Activated CD4-positive, alpha-beta T cell treated with anti-CD3 and anti-CD28 coated beads for 36 hours (primary cell): Measurements from ENCODE around the gene YBEY. TPM values are rescaled to one million over a fixed set of nuclear protein-coding genes. Genes with fewer than 3 reads are reported as not detected.
"Not testable (repeated sequence)": the region's sequence is repeated elsewhere in the genome, so short reads cannot be mapped to it uniquely, and the experiment has no call there.

ENCODE experiments used
- ATAC-seq: fragments of 200-7000 bp; cut with Tn5 transposase; one replicate; pipeline ENCODE4 v1.10.0; 2021; ENCODE audit warnings: mild to moderate bottlenecking, moderate library complexity
- CTCF ChIA-PET: fragments of 350-600 bp; sonication (Branson Sonifier 250); formaldehyde crosslinking; loops from one replicate; lab custom pipeline; 2021; ENCODE audit warnings: antibody characterized with exemption; lab: Charles Lee
- POLR2A ChIA-PET: fragments of 350-600 bp; sonication (Branson Sonifier 250); formaldehyde crosslinking; loops from one replicate; lab custom pipeline; 2021; ENCODE audit warnings: antibody characterized with exemption, inconsistent platforms; lab: Charles Lee
- DNase-seq: peaks from one replicate; pipeline ENCODE4 v3.0.0-alpha.2; 2020
- H3K27ac Mint-ChIP-seq: one replicate; pipeline ENCODE4 v1.8.0; 2021; ENCODE audit warnings: mixed read lengths
- H3K27me3 Mint-ChIP-seq: one replicate; pipeline ENCODE4 v1.8.0; 2021; ENCODE audit warnings: mixed read lengths
- H3K36me3 Mint-ChIP-seq: one replicate; pipeline ENCODE4 v1.8.0; 2021; ENCODE audit warnings: low read depth, mixed read lengths
- H3K4me1 Mint-ChIP-seq: one replicate; pipeline ENCODE4 v1.8.0; 2021; ENCODE audit warnings: mixed read lengths
- H3K4me3 Mint-ChIP-seq: one replicate; pipeline ENCODE4 v1.8.0; 2021; ENCODE audit warnings: mild to moderate bottlenecking, moderate library complexity, mixed read lengths
- H3K9me3 Mint-ChIP-seq: one replicate; pipeline ENCODE4 v1.8.0; 2021; ENCODE audit warnings: low read depth, mixed read lengths
- intact Hi-C, 2 experiments: fragments of 100-400 bp; cut with DNase I in 1 of 2; cut with micrococcal nuclease in 1 of 2; formaldehyde crosslinking; loops; one replicate each; pipeline versions ENCODE4 v1.14.2 to v1.15.1; 2022 to 2024; cut with DNase I, micrococcal nuclease
- total RNA-seq, 2 experiments: library from RNA; stranded (reverse); gene quantifications; one replicate each; pipeline ENCODE4 v1.2.3, GENCODE V29; 2021

YBEY gene
- total RNA-seq, 2 experiments from 2014 or later, result 16.9 to 20.6 TPM

DNA sequence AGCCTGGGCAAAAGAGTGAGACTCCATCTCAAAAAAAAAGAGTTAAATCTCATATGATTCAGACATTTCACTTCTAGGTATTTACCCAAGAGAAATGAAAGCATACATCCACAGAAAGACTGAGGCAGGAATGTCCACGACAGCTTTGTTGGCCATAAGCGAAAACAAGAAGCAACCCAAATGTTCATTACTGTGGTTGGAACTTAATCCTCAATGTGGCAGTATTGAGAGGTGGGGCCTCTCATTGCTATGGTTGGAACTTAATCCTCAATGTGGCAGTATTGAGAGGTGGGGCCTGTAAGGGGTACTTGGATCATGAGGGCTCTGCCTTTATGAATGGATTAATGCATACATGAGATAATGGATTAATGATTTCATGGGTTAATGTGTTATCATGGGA, 22.3 kb downstream of the YBEY start:
- Mint-ChIP-seq H3K4me3 (no peak overlapping the region), H3K36me3 (peaks cover 32% of the 10 kb centered on the region), H3K27ac (no peak overlapping the region), H3K9me3 (no peaks in the 10 kb centered on the region), H3K4me1 (no peaks in the 10 kb centered on the region), H3K27me3 (no peaks in the 10 kb centered on the region)
- POLR2A ChIA-PET, result interaction anchor here (0.6 kb wide), 1 partner anchor 54 kb away, joined by 3 read pairs; no protein-coding TSS in a partner anchor
- DNase-seq, result no peak
- intact Hi-C loops, result no loop called here
- ATAC-seq, result no peak
- CTCF ChIA-PET, result no interaction called here

GRCh38 chr21:46310260-46310659, 24.1 kb downstream of the YBEY start:
- intact Hi-C loops, H3K27me3 Mint-ChIP-seq, ATAC-seq, H3K27ac Mint-ChIP-seq, H3K4me1 Mint-ChIP-seq, POLR2A ChIA-PET, H3K4me3 Mint-ChIP-seq, H3K9me3 Mint-ChIP-seq, CTCF ChIA-PET, DNase-seq: not testable (repeated sequence)
- peaks cover 26% of the 10 kb centered on the region for H3K36me3 Mint-ChIP-seq

DNA sequence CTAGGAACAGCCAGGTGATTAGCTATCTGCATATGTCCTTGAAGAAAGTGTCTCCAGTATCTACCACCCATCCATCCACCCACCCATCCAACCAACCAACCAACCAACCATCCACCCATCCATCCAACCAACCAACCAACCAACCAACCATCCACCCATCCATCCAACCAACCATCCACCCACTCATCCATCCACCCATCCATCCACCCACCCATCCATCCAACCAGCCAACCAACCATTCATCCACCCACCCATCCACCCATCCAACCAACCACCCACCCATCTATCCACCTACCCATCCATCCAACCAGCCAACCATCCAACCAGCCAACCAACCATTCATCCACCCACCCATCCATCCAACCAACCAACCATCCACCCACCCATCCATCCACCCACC, 25.4 kb downstream of the YBEY start:
- ChIA-PET CTCF (no interaction called here), POLR2A (no interaction called here)
- H3K9me3 Mint-ChIP-seq, result no peaks in the 10 kb centered on the region
- H3K36me3 Mint-ChIP-seq, result peaks cover 28% of the 10 kb centered on the region
- no peak overlapping the region for H3K4me3 Mint-ChIP-seq
- DNase-seq, result no peak
- intact Hi-C loops, result no loop called here
- no peak overlapping the region for H3K27ac Mint-ChIP-seq
- no peaks in the 10 kb centered on the region for H3K27me3 Mint-ChIP-seq
- no peak for ATAC-seq
- no peaks in the 10 kb centered on the region for H3K4me1 Mint-ChIP-seq

- intact Hi-C loops, result no loop called here
- no peak overlapping the region for H3K27ac Mint-ChIP-seq
- ATAC-seq, result no peak
- H3K9me3 Mint-ChIP-seq, result no peaks in the 10 kb centered on the region
- H3K27me3 Mint-ChIP-seq, result no peaks in the 10 kb centered on the region
- ChIA-PET CTCF (no interaction called here), POLR2A (no interaction called here)
- no peak for DNase-seq
- H3K36me3 Mint-ChIP-seq, result peaks cover 20% of the 10 kb centered on the region
- no peaks in the 10 kb centered on the region for H3K4me1 Mint-ChIP-seq
- H3K4me3 Mint-ChIP-seq, result no peak overlapping the region
Observed at GRCh38 chr21:46312949-46313348, 26.8 kb downstream of the YBEY start.

DNA sequence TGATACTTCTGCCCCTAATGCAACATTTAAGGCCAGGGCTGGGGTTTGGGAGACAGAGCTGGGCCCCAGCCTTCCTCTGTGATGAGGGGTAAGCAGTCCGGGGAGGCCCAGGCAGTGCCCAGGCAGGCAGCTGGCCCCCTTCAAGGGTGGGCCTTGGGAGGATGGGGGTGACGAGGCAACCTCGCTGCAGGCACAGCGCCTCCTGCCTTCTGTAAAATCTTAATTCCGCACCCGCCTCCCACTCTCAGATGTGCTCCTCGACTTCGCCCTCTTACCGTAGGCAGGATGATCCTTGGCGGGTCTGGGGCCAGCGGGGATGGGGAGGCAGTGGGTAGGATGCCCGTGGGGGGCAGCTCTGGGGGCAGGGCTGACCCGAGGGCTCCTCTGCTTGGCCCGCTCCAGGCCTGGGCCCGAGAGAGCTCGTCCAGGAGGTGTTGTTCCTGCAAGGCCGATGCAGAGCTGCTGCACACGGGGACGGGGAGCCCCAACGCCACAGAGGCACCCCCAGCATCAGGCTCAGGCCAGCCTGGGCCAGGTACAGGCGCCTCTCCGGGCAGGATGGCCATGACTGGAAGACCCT, 28.4 kb downstream of the YBEY start:
- intact Hi-C loops, result no loop called here
- POLR2A ChIA-PET, result no interaction called here

GRCh38 chr21:46316708-46317324, 30.7 kb downstream of the YBEY start:
- Mint-ChIP-seq H3K36me3 (peaks cover 23% of the 10 kb centered on the region), H3K27me3 (no peaks in the 10 kb centered on the region), H3K4me3 (no peak overlapping the region), H3K9me3 (no peaks in the 10 kb centered on the region), H3K27ac (no peak overlapping the region), H3K4me1 (peaks cover 13% of the 10 kb centered on the region)
- POLR2A ChIA-PET, result no interaction called here
- ATAC-seq (no peak), DNase-seq (no peak)
- intact Hi-C loops, result no loop called here
- CTCF ChIA-PET, result interaction anchor here (0.6 to 1.0 kb wide), 3 partner anchors 17 to 149 kb away, joined by 3 read pairs; no protein-coding TSS in a partner anchor

More for the DNA sequence above, 28.4 kb downstream of the YBEY start:
- H3K4me3 Mint-ChIP-seq, result no peak overlapping the region
- no peaks in the 10 kb centered on the region for H3K9me3 Mint-ChIP-seq
- DNase-seq (no peak), ATAC-seq (no peak)
- H3K36me3 Mint-ChIP-seq, result peaks cover 16% of the 10 kb centered on the region
- no peaks in the 10 kb centered on the region for H3K27me3 Mint-ChIP-seq
- no peaks in the 10 kb centered on the region for H3K4me1 Mint-ChIP-seq
- H3K27ac Mint-ChIP-seq, result no peak overlapping the region
- CTCF ChIA-PET, result no interaction called here

DNA sequence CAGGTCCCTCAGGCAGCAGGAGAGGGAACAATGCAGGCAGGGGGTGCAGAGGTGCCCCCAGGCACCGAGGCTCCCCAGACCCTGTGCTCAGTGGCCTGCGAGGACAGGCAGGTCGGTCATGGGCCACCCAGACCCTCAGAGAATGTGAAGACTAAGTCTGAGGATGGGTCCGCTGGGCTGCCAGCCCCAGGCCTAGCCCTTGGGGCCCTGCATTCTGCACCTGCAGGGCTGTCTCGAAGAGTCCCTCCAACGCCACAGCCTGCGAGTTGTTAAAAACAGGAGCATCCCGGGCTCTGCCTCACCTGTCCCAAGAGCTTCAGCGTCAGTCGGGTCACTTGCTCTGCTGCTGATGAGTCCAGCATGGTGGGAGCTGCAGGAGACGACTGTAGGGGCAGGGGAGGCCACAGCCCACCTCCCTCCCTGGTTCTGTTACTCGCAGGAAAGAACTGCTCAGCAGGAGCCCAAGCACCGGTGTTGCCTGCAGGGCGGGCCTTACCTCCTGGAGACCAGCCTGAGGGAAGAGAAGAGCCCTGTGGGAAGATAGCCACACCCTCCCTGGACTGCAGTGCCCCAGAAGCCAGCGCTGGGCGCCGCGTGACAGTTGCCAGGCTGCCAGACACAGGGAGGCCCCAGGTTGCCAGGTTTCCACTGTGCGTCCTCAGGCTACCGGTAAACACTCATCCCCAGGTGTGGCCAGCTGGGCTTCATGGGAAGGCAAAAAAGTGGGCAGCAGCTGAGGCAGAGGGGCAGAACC, 31.7 kb downstream of the YBEY start:
- Mint-ChIP-seq H3K4me3 (no peak overlapping the region), H3K27ac (no peak overlapping the region), H3K27me3 (no peaks in the 10 kb centered on the region), H3K36me3 (peaks cover 31% of the 10 kb centered on the region), H3K9me3 (no peaks in the 10 kb centered on the region), H3K4me1 (peaks cover 16% of the 10 kb centered on the region)
- DNase-seq (no peak), ATAC-seq (no peak)
- intact Hi-C loops, result no loop called here
- ChIA-PET POLR2A (no interaction called here), CTCF (interaction anchor here (0.6 to 1.0 kb wide), 3 partner anchors 18 to 148 kb away, joined by 3 read pairs; no protein-coding TSS in a partner anchor)

DNA sequence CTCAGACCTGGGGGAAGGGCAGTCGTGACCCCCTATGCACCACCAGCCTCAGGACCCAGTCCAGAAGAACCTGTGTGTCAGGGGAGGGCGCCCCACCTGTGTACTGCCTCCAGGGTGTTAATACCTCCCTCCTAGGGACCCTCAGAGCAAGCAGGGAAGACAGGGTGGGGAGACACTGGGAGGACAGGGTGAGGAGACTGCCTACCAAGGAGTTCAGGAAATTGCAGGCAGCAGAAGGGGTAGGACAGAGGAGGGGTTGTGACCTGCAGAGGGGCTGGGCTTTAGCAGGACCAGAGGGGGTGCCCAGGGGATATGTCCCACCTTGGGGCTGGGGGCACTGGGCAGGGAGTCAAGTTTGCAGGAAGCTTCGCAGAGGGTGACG, 32.3 kb downstream of the YBEY start:
- no peak for ATAC-seq
- DNase-seq, result no peak
- Mint-ChIP-seq H3K4me1 (peaks cover 16% of the 10 kb centered on the region), H3K4me3 (no peak overlapping the region), H3K36me3 (peaks cover 34% of the 10 kb centered on the region), H3K27me3 (no peaks in the 10 kb centered on the region), H3K27ac (no peak overlapping the region), H3K9me3 (no peaks in the 10 kb centered on the region)
- ChIA-PET POLR2A (no interaction called here), CTCF (no interaction called here)
- intact Hi-C loops, result no loop called here

GRCh38 chr21:46319186-46319585, 33.0 kb downstream of the YBEY start:
- no peaks in the 10 kb centered on the region for H3K9me3 Mint-ChIP-seq
- ChIA-PET CTCF (no interaction called here), POLR2A (interaction anchor here (1.1 kb wide), 1 partner anchor 67 kb away, joined by 4 read pairs; no protein-coding TSS in a partner anchor)
- DNase-seq (no peak), ATAC-seq (no peak)
- H3K4me3 Mint-ChIP-seq, result no peak overlapping the region
- no peaks in the 10 kb centered on the region for H3K27me3 Mint-ChIP-seq
- H3K27ac Mint-ChIP-seq, result no peak overlapping the region
- intact Hi-C loops, result no loop called here
- H3K4me1 Mint-ChIP-seq, result peaks cover 16% of the 10 kb centered on the region
- H3K36me3 Mint-ChIP-seq, result peaks cover 31% of the 10 kb centered on the region

DNA sequence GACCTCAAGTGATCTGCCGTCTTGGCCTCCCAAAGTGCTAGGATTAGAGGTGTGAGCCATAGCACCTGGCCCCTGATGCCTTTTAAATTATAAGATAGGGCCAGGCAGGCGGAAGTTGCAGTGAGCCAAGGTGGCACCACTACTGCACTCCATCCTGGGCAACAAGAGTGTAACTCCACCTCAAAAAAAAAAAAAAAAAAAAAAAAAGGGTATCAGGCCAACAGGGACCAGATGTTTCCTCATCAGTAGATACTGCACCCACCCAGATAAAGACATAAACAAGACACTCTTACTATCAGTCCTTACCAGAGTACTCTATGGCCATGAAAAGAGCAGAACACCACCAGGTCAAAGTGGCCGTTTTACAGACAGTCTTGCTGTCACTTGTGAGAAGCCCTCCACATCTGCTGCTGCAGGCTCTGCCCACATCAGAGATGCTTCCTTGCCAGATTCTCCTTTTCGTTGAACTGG, 34.2 kb downstream of the YBEY start:
- peak overlapping the region; percentile 22 for H3K4me3 Mint-ChIP-seq
- peaks cover 17% of the 10 kb centered on the region for H3K4me1 Mint-ChIP-seq
- no peaks in the 10 kb centered on the region for H3K9me3 Mint-ChIP-seq
- no peak for ATAC-seq
- DNase-seq, result no peak
- H3K27ac Mint-ChIP-seq, result no peak overlapping the region
- intact Hi-C loops, result loop anchor here (5.0 to 10.0 kb wide), 5 partner anchors 96 to 1248 kb away; partner anchors contain the start of genes ADARB1 (in 1 of the 2), DIP2A (in 1 of the 2), LSS (in 1 of the 2) and SLC19A1 (in 1 of the 2)
- peaks cover 30% of the 10 kb centered on the region for H3K36me3 Mint-ChIP-seq
- CTCF ChIA-PET, result no interaction called here
- H3K27me3 Mint-ChIP-seq, result no peaks in the 10 kb centered on the region
- POLR2A ChIA-PET, result interaction anchor here (1.1 kb wide), 1 partner anchor 68 kb away, joined by 4 read pairs; no protein-coding TSS in a partner anchor
